ENCODE data around the gene DRP2.
A peak's percentile ranks its signal among the peaks of the same experiment; 100 is the strongest.
"Not testable (repeated sequence)": the region's sequence is repeated elsewhere in the genome, so short reads cannot be mapped to it uniquely, and the experiment has no call there.

DRP2 gene

DNA sequence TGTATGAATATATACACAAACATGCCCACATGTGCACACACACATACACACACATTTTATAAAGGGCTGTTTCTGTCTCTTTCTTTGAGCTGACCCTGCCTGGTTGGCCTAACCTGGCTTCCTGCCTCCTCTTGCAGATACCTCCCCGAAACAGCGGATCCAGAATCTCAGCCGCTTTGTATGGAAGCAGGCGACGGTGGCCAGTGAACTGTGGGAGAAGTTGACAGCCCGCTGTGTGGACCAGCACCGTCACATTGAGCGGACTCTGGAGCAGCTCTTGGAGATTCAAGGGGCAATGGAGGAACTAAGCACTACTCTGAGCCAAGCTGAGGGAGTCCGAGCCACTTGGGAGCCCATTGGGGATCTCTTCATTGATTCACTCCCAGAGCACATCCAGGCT, 21.9 kb downstream of the DRP2 start:
- DNase-seq (ENCODE audit: low read depth) = no peak

DNA sequence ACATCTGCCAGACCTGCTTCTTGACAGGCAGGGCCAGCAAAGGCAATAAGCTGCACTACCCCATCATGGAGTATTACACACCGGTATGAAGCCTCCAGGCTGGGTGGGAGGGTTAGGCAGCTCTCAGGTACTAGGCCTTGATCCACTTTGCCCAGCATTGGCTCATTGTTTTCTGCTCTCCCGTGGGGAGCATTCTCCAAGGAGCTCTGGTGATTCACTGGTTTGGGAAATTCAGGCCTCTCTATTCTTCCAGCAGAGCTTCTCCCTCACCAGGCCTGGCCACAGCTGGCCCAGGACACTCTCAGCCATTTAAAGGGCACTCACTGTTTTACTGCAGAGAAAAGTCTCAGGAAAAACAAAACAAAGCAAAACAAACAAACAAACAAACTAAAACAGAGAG, 33.0 kb downstream of the DRP2 start:
- no peak for DNase-seq (ENCODE audit: low read depth)

DNA sequence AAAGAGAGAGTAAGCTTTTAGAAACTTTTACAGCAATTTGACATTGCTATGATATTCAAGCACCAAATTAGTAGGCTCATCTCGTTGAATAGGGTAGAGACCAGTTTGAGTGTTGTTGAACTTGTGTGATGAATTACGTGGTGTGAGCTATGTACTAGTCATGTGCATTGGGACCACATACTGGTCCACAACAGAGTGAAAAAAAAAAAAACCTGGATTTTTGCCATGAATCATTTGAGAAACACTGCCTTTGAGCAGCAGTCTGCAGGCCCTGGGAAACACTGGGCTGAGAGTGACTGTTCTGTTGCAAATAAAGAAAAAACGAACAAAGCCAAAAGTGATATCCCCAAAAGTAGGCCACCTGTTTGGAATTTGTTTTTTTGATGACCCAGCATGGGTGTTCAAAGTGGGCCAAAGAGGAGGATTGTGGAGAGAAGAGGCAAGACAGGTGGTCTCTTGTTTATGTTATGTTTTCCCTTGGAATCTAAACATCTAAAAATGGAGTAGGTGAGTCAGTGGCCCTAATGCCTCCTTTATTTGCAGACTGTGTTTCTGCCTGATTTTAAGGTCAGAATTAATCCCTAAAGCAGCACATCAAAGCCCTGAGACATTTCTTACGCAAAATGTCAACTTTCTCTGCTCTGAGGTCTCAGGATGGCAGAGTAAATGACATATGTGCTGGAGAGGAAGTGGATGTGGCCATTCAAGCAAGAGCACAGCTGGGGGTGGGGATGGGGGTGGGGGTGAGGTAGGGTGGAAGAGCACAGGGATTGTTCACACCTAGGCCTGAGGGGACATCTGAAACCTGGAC, 38.1 kb downstream of the DRP2 start:
- DNase-seq (ENCODE audit: low read depth) = peak; percentile 51

DNA sequence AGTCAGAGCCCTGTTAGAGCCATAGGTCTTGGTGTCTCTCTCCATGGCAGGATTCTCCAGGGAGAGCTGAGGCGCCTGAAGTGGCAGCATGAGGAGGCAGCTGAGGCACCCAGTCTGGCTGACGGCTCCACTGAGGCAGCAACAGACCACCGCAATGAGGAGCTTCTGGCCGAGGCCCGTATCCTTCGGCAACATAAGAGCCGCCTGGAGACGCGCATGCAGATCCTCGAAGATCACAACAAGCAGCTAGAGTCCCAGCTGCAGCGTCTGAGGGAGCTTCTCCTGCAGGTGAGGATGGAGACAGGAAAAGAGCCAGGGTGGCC, 38.6 kb downstream of the DRP2 start:
- DNase-seq (ENCODE audit: low read depth) = no peak

DNA sequence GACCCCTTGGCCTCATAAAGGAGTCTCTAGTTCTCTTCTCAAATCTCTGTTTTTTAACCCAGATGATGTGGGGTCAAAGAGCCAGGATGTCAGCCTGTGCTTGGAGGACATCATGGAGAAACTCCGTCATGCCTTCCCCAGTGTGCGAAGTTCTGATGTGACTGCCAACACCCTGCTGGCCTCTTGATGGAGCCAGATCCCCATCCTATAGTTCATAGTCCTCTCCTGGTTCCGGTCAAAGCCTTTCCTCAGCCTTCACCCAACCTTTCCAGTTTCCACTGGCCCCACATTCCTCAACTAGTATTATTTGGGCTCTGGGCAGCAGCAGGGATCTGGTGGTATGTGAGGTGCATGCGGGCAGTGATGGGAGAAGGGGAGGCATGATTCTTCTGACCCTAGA, 40.8 kb downstream of the DRP2 start:
- DNase-seq (ENCODE audit: low read depth) = peak; percentile 14

DNA sequence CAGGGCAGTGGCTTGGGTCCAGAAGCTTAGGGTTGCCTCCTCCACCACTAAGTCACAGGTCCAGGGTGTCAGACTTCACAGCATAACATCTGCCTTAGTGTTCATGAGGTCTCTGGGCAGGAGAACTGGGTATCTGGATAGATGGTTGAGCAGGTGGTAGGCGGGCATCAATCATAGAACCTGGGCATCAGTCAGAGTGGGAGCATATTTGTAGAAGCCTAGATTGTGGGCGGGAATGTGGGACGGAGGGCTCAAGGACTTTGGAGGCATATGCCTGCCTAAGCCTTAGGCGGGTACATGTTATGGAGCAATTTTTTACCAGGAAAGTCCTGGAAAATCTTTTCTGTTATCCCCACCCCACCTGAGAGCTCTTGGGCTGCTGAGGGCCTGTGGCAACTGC, 43.0 kb downstream of the DRP2 start:
- DNase-seq (ENCODE audit: low read depth) = no peak

DNA sequence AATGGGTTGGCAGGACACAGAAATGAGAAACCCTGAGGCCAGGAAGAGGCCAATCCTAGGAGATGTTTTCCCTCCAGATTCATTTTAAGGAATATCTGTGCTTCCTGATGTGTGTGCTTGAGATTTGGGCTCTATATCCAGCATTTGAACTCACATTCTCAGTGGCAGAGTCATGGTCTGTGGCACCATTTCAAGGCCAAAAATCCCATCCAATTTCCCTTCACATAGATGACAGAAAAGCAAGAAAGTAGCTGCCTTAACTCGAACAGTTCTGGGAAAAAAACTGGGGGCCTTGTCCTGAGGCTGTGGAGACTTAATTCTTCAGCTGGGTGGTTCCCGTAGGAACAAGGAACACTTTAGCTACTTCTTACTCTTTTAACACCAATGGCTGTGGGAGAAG, 44.2 kb downstream of the DRP2 start:
- DNase-seq (ENCODE audit: low read depth) = no peak

DNA sequence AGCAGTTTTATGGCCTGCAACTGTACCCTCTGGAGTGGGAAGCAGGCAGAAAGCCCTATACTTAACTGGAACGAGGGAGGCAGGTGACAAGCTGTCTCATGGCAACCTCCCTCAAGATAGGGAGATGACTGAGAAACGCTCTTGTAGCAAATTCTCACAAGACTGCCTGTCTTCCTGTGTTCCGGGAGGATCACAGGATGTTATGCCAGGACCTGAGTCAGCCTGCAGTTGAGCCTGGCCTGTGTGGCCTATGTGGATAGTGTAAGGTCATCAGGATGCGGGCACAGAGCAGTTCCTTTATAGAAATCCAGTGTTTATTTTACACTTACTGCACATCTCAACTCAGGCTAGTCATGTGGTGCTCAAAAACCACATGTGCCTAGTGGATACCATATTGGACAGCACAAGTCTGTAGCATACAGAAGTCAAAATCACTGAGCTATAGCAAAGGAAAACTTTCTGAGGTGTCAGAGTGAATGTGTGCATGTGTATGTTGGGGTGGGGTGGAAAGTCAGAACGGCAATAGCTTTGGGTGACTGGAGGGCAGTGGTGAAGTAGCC, 46.4 kb downstream of the DRP2 start:
- DNase-seq (ENCODE audit: low read depth) = peak; percentile 81

DNA sequence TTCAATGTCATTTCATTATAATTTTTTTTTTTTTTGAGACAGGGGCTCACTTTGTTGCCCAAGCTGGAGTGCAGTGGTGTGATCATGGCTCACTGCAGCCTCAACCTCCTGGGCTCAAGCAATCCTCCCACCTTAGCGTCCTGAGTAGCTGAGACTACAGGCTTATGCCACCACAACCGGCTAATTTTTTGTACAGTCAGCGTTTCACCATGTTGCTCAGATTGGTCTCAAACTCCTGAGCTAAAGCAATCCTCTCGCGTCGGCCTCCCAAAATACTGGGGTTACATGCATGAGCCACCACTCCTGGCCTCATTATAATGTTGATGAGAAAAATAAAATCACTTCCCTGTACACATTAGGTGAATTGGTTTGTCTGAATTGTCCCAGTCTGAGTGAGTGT, 54.6 kb downstream of the DRP2 start:
- no peak for DNase-seq (ENCODE audit: low read depth)

DNA sequence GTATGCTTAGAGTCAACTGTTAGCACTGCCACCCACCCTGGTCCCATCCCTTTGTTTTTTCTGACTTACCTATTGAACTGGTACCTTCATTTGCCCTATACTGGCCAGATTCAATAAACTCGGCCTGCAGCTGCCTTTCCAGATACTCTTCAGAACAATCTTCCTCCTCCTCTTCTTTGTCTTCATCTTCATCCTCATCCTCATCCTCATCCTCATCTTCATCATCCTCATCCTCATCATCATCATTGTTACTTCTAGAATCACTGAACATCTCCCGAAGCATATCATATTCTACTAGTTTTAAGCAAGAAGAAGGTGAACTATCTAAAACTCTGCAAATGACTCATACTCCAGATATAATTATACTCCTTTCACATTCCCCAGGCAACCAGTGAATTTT, 56.7 kb downstream of the DRP2 start:
- DNase-seq (ENCODE audit: low read depth) = no peak

DNA sequence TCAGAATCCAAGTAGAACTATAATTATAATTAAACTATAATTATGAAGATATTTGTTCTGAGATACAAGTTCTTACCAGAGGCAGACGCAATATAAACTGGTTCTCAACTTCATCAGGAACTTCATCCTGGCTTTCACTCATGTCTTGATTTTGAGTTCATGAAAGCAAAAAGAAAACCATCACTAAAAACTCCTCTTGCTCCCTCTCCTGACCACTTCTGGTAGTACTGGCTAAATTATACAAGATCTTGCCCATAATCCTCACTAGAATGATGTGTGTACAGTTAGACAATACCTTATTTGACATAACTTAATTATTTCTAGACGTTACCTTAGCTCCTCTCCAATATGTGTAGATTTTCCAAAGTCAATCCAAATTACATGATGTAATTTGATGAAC, 67.8 kb downstream of the DRP2 start:
- DNase-seq (ENCODE audit: low read depth) = peak; percentile 52

DNA sequence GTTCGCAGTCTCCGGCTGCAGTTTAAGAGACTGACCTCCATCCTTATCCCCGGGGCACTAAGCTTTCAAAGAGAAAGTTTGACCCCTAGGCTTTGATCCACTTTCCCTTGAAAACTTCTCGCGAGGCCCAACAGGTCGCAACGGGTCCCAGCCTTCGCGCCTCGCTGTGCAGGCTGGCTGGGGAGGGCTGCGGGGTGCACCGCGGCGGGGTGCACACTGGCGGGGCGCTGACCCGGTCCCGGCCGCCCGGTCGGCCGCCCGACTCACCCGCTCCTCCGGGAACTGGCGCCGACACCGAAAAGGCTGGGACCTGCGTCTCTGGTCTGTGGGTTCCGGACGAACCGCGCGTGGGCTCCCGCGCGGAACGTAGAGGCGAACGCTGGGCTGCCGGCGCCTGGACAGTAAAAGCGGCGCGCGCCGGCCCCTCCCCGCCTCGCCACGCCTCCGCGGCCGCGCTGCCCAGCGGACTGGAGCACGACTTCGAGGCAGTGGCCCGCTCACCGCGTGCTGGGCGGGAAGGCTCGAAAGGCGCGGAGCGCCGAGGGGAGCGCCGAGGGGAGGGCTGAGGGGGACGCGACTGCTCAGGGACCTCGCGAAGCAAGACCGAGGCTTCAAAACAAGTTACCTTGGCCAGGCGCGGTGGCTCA, 71.5 kb downstream of the DRP2 start, which contains the start of gene TAF7L:
Gene TAF7L, minus strand, starts transcription at position 378 of the 647 bp plus-strand sequence. CDS start 3,791 bp downstream, outside the sequence.
- DNase-seq (ENCODE audit: low read depth) = peak; percentile 5

DNA sequence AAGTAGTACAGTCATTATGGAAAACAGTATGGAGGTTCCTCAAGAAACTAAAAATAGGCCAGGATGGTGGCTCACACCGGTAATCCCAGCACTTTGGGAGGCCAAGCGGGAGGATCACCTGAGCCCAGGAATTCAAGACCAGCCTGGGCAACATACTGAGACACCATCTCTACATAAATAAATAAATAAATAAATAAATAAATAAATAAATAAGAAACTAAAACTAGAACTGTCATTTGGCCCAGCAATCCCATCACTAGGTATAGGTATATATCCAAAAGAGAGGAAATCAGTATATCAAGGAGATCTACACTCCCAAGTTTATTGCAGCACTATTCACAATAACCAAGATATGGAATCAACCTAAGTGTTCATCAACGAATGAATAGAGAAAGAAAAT, 76.0 kb downstream of the DRP2 start:
- not testable (repeated sequence) for DNase-seq (ENCODE audit: low read depth)

DNA sequence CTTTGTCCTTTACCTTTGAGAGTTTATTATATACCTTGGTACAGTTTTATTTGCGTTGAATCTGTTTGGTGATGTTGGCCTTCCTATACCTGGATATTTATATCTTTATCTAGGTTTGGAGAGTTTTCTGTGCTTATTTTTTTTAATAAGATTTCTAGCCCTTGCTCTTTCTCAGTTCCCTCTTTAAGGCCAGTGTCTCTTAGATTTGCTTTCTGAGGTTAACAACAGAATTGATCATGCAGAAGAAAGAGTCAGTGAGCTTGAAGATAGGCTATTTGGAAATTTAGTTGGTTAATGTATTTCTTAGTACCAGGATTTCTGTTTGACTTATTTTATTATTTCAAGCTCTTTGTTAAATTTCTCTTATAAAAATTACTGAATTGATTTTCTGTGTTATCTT, 84.2 kb downstream of the DRP2 start:
- DNase-seq (ENCODE audit: low read depth) = no peak

Measured in iris pigment epithelial cell (primary cell).